Uterus (tissue), 2 donors: ENCODE results near the gene ZNF282.

Source experiments
- POLR2A ChIP-seq, 2 donors: fragments of 450-650 bp; IDR thresholded peaks; one replicate each; pipeline ENCODE4 v1.6.1; 2016; ENCODE audit warnings: antibody characterized with exemption in 2 of 2, mild to moderate bottlenecking in 1 of 2, moderate library complexity in 1 of 2
- TF ChIP-seq, protein P1 (sequence below), 4 experiments: fragments of 200-600 bp in 2 of 4; fragments of 450-650 bp in 2 of 4; sonication (generic) in 2 of 4; IDR thresholded peaks; one replicate each; pipeline ENCODE4 v1.5.1; 2016 to 2019; ENCODE audit warnings: antibody characterized with exemption in 4 of 4, mild to moderate bottlenecking in 2 of 4, moderate library complexity in 1 of 4

DNA sequence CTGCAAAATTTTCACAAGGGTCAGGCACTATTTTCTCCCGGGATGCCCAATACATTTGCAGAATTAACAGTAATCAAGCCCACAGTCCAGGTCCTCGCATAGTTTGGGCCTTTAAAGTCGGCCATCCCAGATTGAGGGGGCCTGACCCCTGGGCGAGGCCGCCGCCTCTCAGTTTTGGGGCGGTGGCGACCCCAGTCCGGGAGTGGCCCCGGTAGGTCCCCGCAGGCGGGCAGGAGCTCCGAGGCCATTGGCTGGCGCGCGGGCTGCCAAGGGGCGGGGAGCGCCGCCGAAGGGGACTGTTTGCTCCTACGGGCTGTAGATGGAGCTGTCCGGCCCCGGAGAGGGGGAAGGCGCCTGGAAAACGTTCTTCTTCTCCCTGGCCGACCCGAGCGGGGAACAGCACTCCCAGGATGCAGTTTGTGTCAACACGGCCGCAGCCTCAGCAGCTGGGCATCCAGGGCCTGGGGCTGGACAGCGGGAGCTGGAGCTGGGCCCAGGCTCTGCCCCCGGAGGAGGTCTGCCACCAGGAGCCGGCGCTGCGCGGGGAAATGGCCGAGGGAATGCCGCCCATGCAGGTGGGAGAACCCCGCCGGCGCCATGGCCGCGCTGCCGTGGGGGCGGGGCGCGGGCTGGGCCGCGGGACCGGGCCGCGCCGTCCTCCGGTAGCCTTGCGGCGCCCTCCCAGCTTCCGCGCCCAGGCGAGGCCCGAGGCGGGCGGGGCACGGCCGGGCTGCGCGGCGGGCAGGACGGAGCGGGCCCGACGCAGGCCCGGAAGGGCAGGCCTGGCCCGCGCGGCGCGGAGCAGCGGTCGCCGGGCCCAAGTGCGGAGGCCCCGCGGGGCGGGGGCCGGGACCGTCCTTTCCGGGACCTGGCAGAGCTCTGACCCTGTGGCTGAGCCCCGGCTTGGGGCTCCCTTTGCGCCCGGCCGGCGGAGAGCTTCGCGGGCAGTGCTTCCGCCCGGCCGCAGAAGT lies at the start of gene ZNF282:
- TF ChIP-seq, protein P1, sequence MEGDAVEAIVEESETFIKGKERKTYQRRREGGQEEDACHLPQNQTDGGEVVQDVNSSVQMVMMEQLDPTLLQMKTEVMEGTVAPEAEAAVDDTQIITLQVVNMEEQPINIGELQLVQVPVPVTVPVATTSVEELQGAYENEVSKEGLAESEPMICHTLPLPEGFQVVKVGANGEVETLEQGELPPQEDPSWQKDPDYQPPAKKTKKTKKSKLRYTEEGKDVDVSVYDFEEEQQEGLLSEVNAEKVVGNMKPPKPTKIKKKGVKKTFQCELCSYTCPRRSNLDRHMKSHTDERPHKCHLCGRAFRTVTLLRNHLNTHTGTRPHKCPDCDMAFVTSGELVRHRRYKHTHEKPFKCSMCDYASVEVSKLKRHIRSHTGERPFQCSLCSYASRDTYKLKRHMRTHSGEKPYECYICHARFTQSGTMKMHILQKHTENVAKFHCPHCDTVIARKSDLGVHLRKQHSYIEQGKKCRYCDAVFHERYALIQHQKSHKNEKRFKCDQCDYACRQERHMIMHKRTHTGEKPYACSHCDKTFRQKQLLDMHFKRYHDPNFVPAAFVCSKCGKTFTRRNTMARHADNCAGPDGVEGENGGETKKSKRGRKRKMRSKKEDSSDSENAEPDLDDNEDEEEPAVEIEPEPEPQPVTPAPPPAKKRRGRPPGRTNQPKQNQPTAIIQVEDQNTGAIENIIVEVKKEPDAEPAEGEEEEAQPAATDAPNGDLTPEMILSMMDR (IDR thresholded peaks at IDR 0.05), result peak; percentile 46 to 83 (median 54)
- TF ChIP-seq POLR2A (IDR thresholded peaks at IDR 0.05), result peak in 1 of 2 donors; percentile 54
